Putamen (tissue), 1 donor: ENCODE measurements around the gene CLASRP.
A peak's percentile ranks its signal among the peaks of the same experiment; 100 is the strongest.

Experiments used
- DNase-seq: peaks from one replicate; pipeline ENCODE4 v3.0.0-alpha.2; 2016; ENCODE audit warnings: low spot score

CLASRP gene

DNA sequence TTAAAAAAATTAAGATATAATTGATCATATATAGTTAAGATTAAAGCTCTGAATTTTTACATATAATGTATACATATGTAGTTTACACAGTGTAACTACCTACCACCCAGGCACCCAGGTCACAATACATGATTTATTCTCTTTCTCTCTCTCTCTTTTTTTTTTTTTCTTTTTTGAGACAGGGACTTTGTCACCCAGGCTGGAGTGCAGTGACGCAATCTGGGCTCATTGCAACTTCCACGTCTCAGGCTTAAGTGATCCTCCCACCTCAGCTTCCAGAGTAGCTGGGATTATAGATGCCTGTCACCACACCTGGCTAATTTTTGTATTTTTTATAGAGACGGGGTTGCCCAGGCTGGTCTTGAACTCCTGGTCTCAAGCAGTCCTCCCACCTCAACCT lies 18.8 kb upstream of the CLASRP start:
- DNase-seq: no peak

DNA sequence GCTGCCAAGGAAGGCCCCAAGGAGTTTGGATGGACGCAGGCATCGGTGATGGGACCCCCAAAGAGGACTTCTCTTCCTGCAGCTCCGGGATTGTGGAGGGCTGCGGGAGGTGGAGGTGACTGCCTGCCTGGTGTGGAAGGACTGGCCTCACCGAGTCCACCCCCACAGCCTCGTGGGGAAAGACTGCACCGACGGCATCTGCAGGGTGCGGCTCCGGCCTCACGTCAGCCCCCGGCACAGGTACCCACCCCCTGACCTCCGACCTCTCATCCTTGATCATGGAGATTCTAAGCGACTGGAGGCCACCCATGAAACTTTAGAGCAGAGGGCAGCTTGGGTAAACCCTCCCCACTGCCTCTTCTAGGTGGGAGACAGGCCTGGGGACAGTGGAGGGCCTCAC lies 16.9 kb upstream of the CLASRP start:
- DNase-seq: no peak

DNA sequence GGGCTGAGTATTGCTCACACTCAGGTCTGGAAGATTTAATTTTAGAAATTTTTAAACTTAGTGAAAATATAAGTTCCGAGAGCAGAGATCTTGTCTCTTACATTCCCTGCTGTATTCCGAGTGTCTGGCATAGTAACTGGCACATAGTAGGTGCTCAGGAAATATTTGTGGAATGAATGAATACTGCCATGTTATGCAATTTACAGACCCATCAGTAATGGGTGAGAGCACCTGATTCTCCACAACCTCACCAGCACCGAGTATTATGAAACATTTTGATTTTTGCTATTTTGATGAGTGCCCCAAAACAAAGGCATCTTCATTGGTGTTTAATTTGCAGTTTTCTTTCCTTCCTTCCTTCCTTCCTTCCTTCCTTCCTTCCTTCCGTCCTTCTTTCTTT lies 15.8 kb upstream of the CLASRP start:
- DNase-seq: no peak

DNA sequence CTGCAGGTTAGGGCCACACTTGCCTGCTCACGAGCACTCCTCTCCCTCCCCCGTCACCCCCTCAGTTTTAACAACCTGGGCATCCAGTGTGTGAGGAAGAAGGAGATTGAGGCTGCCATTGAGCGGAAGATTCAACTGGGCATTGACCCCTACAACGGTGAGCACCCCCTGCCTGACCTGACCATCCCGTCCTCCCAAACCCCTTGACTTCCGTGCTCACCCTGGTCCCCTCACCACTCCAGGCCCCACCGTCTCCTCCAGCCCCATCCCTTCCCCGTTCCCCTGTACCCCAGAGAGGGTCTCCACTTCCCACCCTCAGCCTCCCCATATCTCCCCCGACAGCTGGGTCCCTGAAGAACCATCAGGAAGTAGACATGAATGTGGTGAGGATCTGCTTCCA lies 13.6 kb upstream of the CLASRP start:
- DNase-seq: no peak

DNA sequence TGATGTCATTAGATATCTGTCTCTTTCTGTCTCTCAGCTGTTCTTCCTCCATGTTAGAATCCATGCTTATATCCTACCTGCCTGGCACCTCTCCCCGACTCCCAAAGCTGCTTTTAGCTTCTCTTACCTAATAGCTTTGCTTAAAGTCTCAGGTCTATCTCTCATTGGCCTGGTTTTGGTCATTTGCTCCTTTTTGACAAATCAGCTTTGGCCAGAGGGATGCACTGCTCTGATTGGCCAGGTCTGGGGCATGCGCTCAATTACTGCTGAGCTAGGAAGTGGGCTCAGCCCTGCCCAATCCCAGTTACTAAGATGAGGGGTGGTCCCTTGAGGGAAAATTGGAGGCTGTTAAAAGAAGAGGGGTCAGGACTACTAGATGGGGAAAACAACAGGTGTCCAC lies 11.5 kb upstream of the CLASRP start:
- DNase-seq: no peak

DNA sequence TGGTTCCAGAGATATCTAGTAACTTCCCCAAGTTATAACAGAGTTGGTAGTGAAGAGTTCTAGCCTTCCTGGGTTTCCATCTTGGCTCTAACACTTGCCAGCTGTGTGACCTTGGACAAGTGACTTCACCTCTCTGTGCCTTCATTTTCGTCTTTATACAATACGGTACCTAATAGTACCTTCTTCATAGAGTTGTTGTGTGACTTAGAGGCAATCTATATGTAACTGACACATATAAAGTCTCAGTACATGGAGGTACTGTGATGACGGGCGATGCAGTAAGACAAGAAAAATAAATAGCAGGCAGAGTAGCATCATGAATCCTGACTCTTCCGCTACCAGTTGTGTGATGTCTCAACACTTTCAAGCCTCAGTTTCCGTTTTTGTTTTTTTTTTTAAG lies 8.0 kb upstream of the CLASRP start:
- DNase-seq: no peak

DNA sequence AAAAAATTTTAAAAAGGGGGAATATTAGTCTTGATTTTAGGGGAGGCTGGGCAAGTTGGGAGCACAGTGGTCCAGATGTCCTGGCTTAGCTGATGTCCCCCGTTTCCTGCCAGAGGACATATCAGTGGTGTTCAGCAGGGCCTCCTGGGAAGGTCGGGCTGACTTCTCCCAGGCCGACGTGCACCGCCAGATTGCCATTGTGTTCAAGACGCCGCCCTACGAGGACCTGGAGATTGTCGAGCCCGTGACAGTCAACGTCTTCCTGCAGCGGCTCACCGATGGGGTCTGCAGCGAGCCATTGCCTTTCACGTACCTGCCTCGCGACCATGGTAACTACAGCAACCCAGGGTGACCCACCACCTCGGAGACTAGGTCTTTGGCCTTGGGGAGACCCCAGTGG lies 6.4 kb upstream of the CLASRP start:
- no peak for DNase-seq

DNA sequence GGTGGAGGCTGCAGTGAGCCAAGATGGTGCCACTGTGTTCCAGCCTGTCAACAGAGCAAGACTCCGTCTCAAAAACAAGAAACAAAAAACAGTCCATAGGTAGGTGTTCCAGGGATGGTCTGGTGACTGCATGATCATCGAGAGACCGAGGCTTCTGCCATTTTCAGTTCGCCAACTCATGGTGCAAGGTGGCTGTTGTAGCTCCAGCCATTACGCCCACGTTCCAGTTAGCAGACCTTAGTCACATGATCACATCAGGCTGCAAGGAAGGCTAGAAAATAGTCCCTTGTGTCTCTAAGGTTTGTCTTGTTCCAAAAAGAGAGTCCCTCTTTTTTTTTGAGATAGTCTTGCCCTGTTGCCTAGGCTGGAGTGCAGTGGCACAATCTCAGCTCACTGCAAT lies 3.1 kb upstream of the CLASRP start:
- no peak for DNase-seq

DNA sequence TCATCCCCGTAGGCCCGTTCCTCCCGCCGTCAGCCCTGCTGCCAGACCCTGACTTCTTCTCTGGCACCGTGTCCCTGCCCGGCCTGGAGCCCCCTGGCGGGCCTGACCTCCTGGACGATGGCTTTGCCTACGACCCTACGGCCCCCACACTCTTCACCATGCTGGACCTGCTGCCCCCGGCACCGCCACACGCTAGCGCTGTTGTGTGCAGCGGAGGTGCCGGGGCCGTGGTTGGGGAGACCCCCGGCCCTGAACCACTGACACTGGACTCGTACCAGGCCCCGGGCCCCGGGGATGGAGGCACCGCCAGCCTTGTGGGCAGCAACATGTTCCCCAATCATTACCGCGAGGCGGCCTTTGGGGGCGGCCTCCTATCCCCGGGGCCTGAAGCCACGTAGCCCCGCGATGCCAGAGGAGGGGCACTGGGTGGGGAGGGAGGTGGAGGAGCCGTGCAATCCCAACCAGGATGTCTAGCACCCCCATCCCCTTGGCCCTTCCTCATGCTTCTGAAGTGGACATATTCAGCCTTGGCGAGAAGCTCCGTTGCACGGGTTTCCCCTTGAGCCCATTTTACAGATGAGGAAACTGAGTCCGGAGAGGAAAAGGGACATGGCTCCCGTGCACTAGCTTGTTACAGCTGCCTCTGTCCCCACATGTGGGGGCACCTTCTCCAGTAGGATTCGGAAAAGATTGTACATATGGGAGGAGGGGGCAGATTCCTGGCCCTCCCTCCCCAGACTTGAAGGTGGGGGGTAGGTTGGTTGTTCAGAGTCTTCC lies 1.3 kb upstream of the CLASRP start:
- no peak for DNase-seq

DNA sequence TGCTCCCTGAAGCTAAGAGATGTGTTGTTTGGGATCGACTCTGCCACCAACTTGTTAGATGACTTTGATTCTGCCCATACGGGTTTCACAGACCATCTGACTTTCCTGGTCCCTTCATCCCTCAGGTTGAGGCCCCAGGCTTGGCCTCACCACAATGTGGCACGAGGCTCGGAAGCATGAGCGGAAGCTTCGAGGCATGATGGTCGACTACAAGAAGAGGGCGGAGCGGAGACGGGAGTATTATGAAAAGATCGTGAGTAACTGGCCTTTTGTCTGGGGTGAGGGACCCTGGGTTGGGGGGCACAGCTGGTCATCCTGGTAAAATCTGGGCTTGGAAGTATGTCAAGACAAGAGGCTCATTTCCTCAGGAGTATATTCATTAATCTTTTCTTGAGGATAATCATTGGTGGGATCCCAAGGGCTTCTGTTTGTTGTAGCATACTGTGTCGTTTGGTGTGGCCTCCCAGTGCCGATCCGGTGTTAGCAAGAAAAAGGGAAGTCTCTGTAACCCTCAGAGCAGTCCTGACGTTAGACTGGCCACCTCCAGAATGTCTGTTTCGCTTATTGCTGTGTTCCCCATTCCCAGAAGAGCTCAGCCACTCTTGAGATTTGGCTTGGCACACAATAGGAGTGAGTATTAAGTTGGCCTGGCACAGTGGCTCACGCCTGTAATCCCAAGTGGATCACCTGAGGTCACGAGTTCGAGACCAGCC lies 1.4 kb downstream of the CLASRP start:
- DNase-seq: no peak

DNA sequence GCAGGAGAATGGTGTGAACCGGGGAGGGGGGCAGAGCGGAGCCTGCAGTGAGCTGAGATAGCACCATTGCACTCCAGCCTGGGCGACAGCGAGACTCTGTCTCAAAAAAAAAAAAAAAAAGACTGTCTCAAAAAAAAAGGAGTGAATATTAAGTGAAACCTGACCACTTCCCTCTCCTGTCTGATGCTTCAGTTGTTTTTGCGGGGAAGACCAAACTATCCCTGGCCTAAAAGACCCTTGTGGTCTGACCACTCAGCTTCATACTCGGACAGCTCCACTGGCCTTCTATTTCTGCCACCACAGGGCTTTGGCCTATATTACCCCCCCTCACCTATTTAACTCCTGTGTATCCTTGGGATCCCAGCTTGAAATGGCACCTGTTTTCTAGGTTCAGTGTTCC lies 2.3 kb downstream of the CLASRP start:
- DNase-seq: no peak

DNA sequence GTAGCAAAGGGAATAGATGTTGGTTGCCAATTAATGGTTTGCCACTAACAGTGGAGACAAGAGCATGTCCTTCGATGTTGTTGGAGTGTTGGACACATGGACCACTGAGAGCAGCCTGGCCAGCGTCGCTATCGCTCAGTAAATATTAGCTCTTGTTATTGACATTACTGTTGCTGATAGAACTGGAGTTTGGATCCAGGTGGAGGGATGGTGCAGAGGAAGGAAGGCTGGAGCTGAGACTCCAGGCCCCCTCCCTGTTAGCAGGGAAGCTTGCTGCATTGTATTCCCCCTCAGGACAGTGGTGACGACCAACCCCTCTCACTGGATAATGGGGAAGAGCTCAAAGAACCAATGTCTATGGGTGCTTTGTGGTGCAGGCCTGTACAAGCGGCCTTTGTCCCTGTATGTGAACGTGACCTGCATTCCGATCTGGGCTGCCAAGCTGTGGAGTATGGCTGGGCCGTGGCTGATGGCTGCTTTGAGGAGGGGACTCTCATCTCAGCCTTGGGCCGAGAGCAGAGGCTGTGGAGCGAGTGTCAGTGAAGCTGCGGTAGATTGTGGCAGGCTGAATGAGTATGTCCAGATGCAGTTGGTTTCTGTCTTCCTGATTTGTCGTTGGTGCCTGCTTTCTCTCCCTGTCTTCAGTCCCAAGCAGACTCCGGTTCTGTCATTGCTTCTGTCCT lies 7.0 kb downstream of the CLASRP start:
- peak; percentile 97 for DNase-seq

DNA sequence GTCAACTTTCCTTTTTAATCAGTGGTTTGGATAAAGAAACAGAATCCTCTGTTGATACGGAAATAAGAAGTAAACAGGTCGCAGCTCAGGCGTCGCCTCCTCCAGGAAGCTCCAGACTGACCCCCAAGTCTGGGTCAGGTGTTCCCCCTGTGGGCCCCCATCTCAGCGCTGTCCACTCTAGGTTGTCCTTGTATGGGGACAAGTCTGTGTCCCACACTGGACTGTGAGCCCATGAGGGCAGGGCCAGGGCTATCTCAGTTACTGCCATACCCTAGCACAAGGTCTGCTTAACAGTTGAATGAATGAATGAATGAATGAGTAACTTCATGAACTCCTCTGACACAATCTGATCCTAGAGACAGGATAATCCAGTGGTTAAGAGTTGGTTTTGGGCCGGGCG lies 7.5 kb downstream of the CLASRP start:
- DNase-seq: no peak

DNA sequence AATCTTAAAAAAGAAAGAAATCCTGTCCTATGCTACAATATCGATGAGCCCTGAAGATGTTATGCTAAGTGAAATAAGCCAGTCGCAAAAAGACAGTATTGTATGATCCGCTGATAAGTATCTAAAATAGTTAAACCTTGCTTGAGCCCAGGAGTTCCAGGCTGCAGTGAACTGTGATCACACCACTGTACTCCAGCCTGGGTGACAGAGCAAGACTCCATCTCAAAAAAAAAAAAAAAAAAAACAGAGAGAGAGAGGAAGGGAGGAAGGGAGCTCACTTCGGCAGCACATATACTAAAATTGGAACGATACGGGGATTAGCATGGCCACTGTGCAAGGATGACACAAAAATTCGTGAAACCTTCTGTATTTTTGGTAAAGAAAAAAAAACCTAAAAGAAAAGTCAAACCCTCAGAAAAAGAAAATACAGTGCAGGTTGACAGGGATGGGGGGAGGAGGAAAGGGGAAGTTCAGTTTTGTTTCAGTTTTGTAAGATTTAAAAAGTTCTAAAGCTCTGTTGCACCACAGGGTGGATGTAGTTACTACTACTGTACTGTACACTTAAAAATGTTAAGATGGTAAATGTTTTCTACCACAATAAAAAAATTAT lies 8.4 kb downstream of the CLASRP start:
- DNase-seq: no peak

DNA sequence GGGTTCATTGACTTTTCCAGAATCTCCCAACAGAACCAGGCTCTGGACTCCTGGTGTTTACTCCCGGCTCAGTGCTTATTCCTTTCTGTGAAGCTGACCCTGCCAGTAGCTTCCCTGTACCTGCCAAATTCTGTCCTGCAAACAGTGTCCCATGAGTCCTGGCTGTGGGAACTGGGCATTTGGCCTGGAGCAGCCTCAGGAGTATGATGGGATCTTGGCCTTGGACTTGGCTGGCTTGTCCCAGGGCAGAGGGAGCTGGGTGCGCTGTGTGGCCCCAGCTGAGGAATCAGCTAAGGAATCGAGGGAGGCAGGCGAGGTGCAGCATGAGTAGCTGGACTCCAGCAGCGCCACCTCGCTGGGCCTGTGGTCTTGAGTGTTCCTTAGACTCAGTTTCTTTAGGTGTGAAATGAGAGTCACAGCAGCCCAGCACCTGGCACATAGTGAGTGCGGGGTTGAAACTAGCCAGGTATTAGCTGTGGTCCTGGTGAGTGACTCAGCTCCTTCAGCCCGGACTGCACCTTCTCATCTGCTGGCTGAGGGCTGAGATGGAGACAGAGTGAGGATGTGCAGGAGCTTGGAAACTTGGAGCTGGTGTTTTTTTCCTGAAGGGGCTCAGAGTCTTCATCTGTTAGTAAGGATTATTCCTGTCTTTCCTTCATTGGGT lies 10.4 kb downstream of the CLASRP start:
- peak; percentile 24 for DNase-seq

DNA sequence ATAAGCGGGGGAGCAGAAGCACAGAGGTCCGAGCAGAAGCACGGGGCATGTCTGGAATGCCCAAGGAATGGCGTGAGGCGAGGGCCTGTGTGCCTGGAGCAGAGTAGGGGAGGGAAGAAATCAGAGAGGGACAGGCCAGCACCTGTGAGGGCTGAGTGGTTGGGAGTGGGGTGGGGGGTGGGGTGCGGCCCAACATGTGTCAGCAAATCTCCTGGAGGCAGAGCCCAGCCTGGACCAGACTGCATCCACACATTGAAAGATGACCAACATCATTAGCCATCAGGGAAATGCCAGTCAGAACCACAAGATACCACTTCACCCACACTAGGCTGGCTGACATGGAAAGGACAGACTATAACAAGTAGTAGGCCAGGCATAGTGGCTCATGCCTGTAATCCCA lies 11.2 kb downstream of the CLASRP start:
- no peak for DNase-seq

DNA sequence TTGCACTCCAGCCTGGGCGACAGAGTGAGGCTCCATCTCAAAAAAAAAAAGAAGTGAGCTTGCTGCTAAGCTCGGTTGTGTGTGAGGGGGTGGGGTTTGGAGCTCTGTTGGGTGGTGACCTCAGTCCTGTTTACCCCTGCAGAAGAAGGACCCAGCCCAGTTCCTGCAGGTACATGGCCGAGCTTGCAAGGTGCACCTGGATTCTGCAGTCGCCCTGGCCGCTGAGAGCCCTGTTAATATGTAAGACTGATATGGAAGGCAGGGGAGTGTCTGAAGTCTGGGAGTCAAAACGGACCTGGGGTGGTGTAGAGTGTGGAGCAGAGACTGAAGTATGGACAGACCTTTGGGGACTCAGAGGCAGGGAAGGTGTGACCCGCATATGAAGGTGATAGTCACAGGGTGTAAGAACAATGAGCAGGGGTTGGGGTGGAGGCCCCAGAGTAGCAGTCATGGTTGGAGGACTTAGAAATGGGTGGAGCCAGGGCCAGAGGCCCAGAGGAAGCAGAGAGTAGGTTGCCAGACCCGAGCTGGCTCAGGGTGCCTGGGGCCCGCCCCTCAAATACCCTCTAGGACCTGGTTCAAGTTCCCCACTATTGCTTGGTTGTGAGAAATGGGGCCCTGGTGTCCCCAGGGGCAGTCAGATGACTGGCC lies 13.2 kb downstream of the CLASRP start:
- DNase-seq: no peak

DNA sequence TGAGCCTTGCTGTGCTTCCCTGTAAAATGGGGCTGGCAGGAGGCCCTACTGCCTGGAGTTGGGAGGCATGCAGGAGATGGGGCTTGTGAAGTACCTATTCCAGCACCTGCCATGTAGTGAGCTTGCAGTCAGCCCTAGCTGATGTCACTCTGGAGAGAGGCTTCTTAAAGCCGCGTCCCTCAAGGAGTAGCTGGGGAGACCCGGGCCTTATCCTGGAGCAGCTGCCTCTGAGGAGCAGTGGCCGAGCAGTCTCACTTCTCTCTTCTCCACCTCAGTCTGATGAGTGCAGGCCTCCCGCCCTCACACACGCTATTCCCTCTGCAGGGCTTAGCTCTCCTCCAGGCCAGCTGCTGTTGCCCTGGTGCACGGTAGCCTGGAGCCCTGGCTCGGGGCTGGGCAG lies 18.0 kb downstream of the CLASRP start:
- no peak for DNase-seq

DNA sequence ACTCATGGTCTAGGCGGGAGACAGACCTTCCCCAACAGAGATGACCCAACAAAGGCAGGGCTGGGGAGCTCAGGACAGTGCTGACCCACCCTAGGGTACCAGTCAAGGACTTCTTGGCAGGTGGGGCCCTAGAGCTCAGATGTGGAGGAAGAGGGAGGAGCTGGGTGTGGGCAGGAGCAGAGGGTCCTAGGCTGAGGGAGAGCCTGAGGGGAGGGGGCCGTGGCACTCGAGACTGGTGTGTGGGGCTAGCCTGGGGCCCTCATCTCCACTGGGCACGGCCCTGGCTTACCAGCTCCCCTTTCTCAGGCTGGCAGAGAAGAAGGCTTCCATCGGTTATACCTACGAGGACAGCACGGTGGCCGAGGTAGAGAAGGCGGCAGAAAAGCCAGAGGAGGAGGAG lies 18.6 kb downstream of the CLASRP start:
- no peak for DNase-seq

DNA sequence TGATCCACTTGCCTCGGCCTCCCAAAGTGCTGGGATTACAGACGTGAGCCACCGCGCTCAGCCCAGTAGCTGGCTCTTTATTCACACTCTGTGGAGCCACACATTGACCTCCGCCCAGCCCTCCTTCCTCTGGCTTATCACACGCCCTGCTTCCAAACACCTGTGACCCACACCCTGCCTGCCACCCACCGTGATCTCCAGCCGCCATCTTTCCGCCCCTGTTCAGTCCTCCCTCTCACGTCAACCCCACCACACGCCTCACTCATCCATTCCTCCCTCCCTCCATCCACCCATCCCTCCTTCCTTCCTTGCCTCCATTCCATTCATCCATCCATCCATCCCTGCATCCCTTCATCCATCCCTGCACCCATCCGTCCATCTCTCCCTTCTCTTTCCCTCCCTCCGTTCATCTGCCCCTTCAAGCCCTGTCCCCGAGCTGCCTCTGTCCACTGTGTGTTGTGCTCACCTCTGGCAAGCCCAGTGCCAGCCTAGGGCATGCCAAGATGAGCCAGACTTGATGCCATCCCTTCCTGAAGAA lies 19.8 kb downstream of the CLASRP start:
- DNase-seq: no peak

DNA sequence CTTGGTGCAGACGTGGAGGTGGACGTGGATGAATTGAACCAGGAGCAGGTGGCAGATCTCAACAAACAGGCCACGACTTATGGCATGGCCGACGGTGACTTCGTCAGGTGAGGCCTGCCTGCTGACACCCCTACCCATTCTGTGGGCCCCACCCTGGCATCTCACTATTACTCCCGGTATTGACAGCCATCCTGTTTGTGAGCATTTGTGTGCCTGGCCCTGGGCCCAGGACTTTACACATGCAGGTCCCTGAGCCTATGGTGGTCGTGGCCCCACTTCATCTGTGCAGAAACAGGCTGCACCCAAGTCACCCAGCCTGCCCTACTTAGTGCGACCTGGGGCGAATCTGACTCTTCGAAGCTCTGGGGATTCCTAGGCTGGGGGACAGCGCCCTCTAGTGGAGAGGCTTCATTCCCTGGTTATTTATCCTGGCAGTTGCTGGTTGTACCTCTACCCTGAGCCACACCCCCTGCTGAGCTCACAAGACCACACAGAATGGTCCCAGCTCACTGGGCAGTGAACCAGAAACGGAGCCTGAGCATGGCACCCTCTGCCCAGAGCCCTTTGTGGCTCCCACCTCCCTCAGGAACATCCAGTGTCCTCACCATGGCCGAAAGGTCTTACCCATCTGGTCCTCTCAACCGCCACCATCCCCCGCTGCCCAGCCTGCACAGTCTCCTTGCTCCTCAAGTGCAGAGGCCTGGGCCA lies 20.6 kb downstream of the CLASRP start:
- DNase-seq: peak; percentile 77
